GM20000 (cell line): Measurements from ENCODE around the gene STEAP1B.
"Not testable (repeated sequence)": the region's sequence is repeated elsewhere in the genome, so short reads cannot be mapped to it uniquely, and the experiment has no call there.

Experiments used
- DNase-seq: peaks from one replicate; pipeline ENCODE4 v3.0.0; 2012; ENCODE audit warnings: low spot score
- TF ChIP-seq, protein P1 (sequence below): IDR thresholded peaks from 2 replicates; pipeline ENCODE4 v1.5.1; 2012; ENCODE audit warnings: mild to moderate bottlenecking, control low read depth; ENCODE audit errors: extremely low read depth, missing control alignments

The STEAP1B gene

DNA sequence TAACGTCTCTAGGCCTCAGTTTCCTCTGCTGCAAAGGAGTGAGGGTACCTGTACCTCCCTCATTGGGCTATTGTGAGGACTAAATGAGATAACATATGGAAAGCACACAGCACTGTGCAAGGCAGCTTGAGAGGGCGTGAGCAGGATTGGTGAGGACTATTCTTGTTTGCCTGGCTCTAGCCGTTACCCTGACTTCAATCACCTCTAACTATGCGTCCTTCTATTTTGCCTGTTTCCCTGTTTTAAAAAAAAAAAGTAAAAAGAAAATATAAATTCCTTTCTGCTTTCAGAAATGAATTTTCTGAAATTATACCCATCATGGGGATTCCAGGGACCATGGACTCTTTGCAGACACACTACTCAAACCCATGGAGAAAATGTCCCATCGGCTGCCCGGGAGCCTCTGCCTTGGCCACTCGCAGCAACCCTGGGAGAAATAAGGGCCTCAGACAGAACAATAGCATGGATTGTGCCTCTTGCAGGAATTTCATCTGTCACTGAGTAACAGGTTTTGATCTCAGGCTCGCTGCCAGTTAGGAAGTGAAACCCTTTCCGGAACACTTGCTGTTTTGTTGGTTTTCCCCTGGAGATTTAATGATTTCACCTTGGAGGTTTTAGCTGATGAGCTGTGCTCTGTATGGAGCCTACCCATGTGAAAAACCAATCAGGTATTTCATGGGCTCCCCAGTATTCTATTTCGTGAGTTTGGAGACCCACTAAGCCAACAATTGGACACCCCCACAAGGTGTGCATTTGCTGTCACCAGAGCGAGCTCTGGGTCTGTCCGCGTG is 55.6 kb downstream of the STEAP1B start:
- TF ChIP-seq, protein P1, sequence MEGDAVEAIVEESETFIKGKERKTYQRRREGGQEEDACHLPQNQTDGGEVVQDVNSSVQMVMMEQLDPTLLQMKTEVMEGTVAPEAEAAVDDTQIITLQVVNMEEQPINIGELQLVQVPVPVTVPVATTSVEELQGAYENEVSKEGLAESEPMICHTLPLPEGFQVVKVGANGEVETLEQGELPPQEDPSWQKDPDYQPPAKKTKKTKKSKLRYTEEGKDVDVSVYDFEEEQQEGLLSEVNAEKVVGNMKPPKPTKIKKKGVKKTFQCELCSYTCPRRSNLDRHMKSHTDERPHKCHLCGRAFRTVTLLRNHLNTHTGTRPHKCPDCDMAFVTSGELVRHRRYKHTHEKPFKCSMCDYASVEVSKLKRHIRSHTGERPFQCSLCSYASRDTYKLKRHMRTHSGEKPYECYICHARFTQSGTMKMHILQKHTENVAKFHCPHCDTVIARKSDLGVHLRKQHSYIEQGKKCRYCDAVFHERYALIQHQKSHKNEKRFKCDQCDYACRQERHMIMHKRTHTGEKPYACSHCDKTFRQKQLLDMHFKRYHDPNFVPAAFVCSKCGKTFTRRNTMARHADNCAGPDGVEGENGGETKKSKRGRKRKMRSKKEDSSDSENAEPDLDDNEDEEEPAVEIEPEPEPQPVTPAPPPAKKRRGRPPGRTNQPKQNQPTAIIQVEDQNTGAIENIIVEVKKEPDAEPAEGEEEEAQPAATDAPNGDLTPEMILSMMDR, result no peak
- no peak for DNase-seq

DNA sequence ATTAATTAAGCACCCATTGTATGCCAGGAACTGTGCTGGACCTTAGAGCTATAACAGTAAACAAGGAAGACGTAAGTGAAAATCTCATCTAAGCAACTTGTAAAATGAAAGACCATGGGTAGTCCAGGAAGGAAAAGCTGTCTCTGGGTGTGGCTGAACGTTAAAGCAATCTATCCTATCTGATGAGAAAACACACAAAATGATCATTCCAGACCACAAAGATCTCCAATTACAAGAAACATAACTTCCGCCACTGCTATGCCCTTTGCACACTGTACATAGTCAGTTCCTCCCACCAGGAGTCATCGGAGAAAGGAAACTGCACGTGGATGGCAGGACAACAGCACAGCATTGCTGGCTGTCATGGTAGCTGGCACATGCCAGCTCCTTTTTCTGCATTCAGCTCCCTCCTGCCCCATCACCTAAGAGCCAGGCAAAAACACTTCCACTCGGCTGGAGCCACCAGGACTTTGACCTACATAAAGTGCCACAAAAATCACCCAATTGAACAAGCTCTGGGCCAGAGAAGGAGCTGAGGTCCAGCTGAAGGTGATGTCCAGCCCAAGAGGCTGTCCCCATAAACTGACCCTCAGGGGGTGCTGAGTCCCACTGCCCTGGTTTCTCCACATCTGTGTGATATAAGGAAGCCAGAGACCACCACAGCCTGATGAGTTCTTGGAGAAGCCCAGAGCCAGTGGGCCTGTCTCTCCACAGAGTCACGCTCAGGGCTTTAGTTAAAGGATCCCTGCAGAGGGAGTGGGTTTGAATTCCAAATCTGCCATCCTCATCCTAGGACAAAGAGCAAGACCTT is 56.4 kb downstream of the STEAP1B start:
- no peak for DNase-seq

DNA sequence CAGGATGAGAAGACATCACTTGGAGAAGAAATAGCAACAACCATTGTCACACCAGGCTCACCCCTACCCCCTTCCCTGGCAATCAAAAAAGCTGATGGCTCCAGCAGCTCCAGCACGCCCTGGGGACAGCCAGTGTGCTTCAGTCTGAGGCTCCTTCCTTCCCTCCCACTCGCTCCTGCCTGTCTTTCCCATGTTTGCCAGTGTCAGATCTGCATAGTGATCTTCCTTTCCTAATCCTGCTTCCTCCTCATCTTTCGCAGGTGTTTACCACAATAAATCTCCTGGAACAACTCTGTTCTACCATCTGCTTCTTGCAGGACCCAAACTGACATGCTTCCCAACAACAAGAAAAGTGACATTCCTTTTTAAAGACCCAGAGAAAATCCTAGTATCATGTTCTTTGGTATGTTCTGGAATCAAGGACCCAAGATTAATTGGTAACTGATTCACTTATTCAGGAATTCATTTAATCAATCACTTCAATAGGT is 57.1 kb downstream of the STEAP1B start:
- TF ChIP-seq, protein P1, result no peak
- DNase-seq, result no peak

More for the DNA sequence above, 56.4 kb downstream of the STEAP1B start:
- TF ChIP-seq, protein P1, result no peak

DNA sequence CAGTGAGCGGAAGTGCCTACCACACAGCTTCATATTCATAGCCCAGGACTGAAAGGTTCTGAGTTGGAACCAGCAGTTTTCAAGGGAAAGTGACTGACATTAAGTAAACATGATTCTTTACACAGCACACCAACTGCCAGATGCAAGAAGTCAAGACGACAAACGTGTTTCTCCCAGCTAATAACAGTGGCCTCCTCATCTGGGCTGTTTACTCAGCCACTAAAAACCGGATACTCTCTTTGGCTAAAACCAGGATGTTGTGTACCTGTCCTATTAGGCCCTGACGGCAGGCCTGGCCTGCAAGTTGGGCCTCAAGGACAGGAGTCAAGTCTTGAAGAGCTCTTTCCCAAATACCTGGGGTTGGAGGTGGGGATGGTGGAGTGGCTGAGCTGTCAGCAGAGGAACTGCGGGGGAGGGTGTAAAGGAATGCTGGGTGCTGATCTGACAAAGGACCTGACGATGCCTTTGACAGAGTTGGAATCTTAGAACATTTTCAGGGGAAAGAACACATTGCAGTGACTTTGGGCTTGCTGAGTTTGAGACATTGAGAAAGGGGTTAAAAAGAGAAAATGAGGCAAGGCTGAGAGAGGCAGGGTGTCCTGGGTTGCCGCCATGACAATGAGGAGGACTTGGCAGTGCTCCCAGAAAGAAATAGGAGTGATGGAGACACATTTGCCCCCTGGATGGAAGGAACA is 57.7 kb downstream of the STEAP1B start:
- TF ChIP-seq, protein P1, result no peak
- no peak for DNase-seq

DNA sequence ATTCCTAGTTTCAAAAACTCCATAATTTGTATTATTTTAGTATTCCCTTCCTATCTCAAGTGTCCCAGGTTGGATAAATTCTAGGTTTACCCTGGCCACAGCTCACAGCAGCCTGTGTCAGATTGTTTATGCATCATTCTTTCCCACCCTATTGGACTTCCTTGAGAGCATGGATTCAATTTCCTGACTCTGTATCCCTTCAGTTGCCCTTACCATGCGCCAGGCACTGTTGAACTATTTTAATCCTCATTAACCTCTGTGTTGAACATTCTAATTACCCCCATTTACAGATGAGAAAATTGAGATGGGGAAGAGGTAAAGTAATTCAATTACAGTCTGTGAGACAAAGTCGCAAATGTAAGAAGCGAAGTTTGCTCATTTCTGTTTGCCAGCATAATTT is 58.8 kb downstream of the STEAP1B start:
- no peak for DNase-seq
- TF ChIP-seq, protein P1, result no peak

DNA sequence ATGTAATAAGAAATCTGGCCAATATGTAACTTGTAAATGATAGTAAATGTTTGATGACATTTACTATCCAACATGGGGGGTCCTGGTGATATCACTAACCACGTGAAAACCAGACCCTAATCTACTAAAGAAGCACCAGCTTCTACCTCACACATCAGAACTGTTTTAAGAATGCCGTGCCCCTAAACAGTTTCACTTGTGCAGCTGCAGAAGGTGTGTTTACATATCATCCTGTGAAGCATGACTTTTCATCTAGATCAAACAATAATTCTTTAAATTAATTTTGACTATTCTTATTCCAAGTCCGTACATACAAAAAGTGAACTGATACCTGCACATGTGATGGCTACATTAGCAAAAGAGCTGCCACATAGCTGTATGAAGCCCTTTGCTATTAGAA is 61.0 kb downstream of the STEAP1B start:
- TF ChIP-seq, protein P1, result no peak

DNA sequence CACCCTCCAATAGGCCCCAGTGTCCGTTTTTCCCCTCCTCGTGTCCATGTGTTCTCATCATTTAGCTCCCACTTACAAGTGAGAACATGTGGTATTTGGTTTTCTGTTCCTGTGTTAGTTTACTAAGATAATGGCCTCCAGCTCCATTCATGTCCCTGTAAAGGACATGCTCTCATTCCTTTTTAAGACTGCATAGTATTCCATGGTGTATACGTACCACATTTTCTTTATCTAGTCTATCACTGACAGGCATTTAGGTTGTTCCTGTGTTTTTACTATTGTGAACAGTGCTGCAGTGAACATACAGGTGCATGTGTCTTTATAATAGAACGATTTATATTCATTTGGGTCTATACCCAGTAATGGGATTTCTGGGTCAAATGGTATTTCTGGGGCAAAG is 63.4 kb downstream of the STEAP1B start:
- not testable (repeated sequence) for DNase-seq

More for the DNA sequence above, 61.0 kb downstream of the STEAP1B start:
- no peak for DNase-seq
